AG08395 (cell line): ENCODE measurements around the gene COL27A1.

Experiments
- DNase-seq: peaks from one replicate; pipeline ENCODE4 v3.0.0; 2012; ENCODE audit warnings: mixed read lengths, low spot score

COL27A1 gene

GRCh38 chr9:114207034-114207810 lies 51.9 kb downstream of the COL27A1 start:
- peak; percentile 73 for DNase-seq

GRCh38 chr9:114207845-114208244 lies 52.5 kb downstream of the COL27A1 start:
- DNase-seq, result no peak

GRCh38 chr9:114209151-114209550 lies 53.8 kb downstream of the COL27A1 start:
- DNase-seq, result no peak

- DNase-seq, result no peak
These were observed 54.8 kb downstream of the COL27A1 start for GRCh38 chr9:114210136-114210535.

GRCh38 chr9:114210691-114211276 lies 55.4 kb downstream of the COL27A1 start:
- DNase-seq, result no peak

GRCh38 chr9:114212826-114213225 lies 57.5 kb downstream of the COL27A1 start:
- DNase-seq, result no peak

GRCh38 chr9:114213566-114213965 lies 58.2 kb downstream of the COL27A1 start:
- no peak for DNase-seq

- DNase-seq, result peak; percentile 88
These were observed 58.8 kb downstream of the COL27A1 start for GRCh38 chr9:114214181-114214580.

- no peak for DNase-seq
These were observed 59.5 kb downstream of the COL27A1 start for GRCh38 chr9:114214686-114215414.

- peak; percentile 24 for DNase-seq
These were observed 60.7 kb downstream of the COL27A1 start for GRCh38 chr9:114216081-114216480.

GRCh38 chr9:114216976-114217375 lies 61.6 kb downstream of the COL27A1 start:
- DNase-seq, result no peak

- peak; percentile 24 for DNase-seq
These were observed 63.2 kb downstream of the COL27A1 start for GRCh38 chr9:114218264-114219120.

GRCh38 chr9:114220061-114220541 lies 64.8 kb downstream of the COL27A1 start:
- DNase-seq, result no peak

GRCh38 chr9:114221706-114222465 lies 66.5 kb downstream of the COL27A1 start:
- no peak for DNase-seq

GRCh38 chr9:114223564-114224246 lies 68.4 kb downstream of the COL27A1 start:
- DNase-seq, result peak; percentile 56

GRCh38 chr9:114224247-114224610 lies 68.9 kb downstream of the COL27A1 start:
- DNase-seq, result peak; percentile 73

- peak; percentile 67 for DNase-seq
These were observed 70.3 kb downstream of the COL27A1 start for GRCh38 chr9:114225561-114226212.

GRCh38 chr9:114226246-114227055 lies 71.1 kb downstream of the COL27A1 start:
- no peak for DNase-seq
